Keratinocyte (primary cell): ENCODE data around the gene ZBTB17. TPM values are rescaled to one million over a fixed set of nuclear protein-coding genes. Genes with fewer than 3 reads are reported as not detected.
"Not testable (repeated sequence)": the region's sequence is repeated elsewhere in the genome, so short reads cannot be mapped to it uniquely, and the experiment has no call there.

ENCODE experiments used
- DNase-seq: peaks from one replicate; pipeline ENCODE4 v3.0.0-alpha.2; 2011; ENCODE audit warnings: low read depth, missing footprints, low spot score
- FAIRE-seq: peaks from 2 replicates; lab custom pipeline; 2011; peaks lifted over from hg19 to GRCh38; lab: Jason Lieb, UNC
- H2AFZ ChIP-seq: 2 replicates; pipeline ENCODE4 v1.6.0; 2012; ENCODE audit warnings: low read length, control low read depth, inconsistent platforms; ENCODE audit not compliant: control insufficient read depth
- H3K27ac ChIP-seq: 2 replicates; pipeline ENCODE4 v1.5.1; 2011; ENCODE audit warnings: low read length; ENCODE audit not compliant: control insufficient read depth, insufficient read depth
- H3K27me3 ChIP-seq: 3 replicates; pipeline ENCODE4 v1.6.0; 2011; ENCODE audit warnings: low read length; ENCODE audit not compliant: control insufficient read depth, insufficient read depth; ENCODE audit errors: extremely low read depth
- H3K36me3 ChIP-seq, 2 experiments: 2 replicates in 1 of 2; 3 replicates in 1 of 2; pipeline ENCODE4 v1.5.1; 2011; ENCODE audit warnings: low read length in 2 of 2, mild to moderate bottlenecking in 1 of 2; ENCODE audit not compliant: control insufficient read depth in 2 of 2, insufficient read depth in 2 of 2; ENCODE audit errors: extremely low read depth in 1 of 2
- H3K4me1 ChIP-seq: 3 replicates; pipeline ENCODE4 v1.5.1; 2011; ENCODE audit warnings: low read length; ENCODE audit not compliant: control insufficient read depth, insufficient read depth; ENCODE audit errors: extremely low read depth
- H3K4me2 ChIP-seq: 3 replicates; pipeline ENCODE4 v1.6.0; 2011; ENCODE audit warnings: low read depth, low read length; ENCODE audit not compliant: control insufficient read depth, insufficient read depth; ENCODE audit errors: extremely low read depth
- H3K4me3 ChIP-seq, 3 experiments: fragments of 200-600 bp in 1 of 3; sonication (generic) in 1 of 3; 2 replicates in 2 of 3; 3 replicates in 1 of 3; pipeline ENCODE4 v1.5.1; 2011 to 2016; ENCODE audit warnings: low read length in 3 of 3, mild to moderate bottlenecking in 3 of 3, control low read depth in 2 of 3, inconsistent platforms in 1 of 3, low read depth in 1 of 3, mixed read lengths in 1 of 3, mixed run types in 1 of 3, moderate library complexity in 1 of 3; ENCODE audit not compliant: control insufficient read depth in 2 of 3, insufficient read depth in 2 of 3; ENCODE audit errors: extremely low read depth in 1 of 3
- H3K79me2 ChIP-seq: 2 replicates; pipeline ENCODE4 v1.6.0; 2012; ENCODE audit warnings: low read length; ENCODE audit not compliant: control insufficient read depth, insufficient read depth
- H3K9ac ChIP-seq: 3 replicates; pipeline ENCODE4 v1.6.0; 2011; ENCODE audit warnings: low read length; ENCODE audit not compliant: control insufficient read depth, insufficient read depth; ENCODE audit errors: extremely low read depth
- H3K9me1 ChIP-seq: 3 replicates; pipeline ENCODE4 v1.6.0; 2011; ENCODE audit warnings: low read length; ENCODE audit not compliant: control insufficient read depth, insufficient read depth; ENCODE audit errors: extremely low read depth
- H3K9me3 ChIP-seq: 2 replicates; pipeline ENCODE4 v1.5.1; 2012; ENCODE audit warnings: low read depth, low read length; ENCODE audit not compliant: control insufficient read depth
- H4K20me1 ChIP-seq: 3 replicates; pipeline ENCODE4 v1.6.0; 2011; ENCODE audit warnings: low read length; ENCODE audit not compliant: control insufficient read depth, insufficient read depth; ENCODE audit errors: extremely low read depth
- EZH2 ChIP-seq: IDR thresholded peaks from one replicate; pipeline ENCODE4 v1.6.1; 2012; ENCODE audit warnings: inconsistent platforms, mild to moderate bottlenecking, low read length, moderate library complexity
- dilution Hi-C: fragments of 300-500 bp; cut with MboI; formaldehyde crosslinking; loops from one replicate; pipeline ENCODE4 v1.7.0; 2020; ENCODE audit warnings: low sequenced_read_pairs; ENCODE audit not compliant: extremely low pct_ligation_motif_present
- polyA plus RNA-seq, 5 experiments: library from polyadenylated mRNA; depleted of rRNA in 3 of 5; stranded (reverse) in 3 of 5; stranded (forward) in 1 of 5; unstranded in 1 of 5; fragments of >200 nt; gene quantifications; 1 replicate in 1 of 5; 2 replicates in 3 of 5; 3 replicates in 1 of 5; pipeline versions ENCODE4 v1.2.1 to v1.2.3, GENCODE V29; 2011 to 2012; ENCODE audit warnings: missing spikeins in 2 of 5, low read depth in 1 of 5, low replicate concordance in 1 of 5
- TF ChIP-seq, protein P1 (sequence below), 3 experiments: IDR thresholded peaks in 1 of 3; conservative IDR thresholded peaks in 1 of 3; optimal IDR thresholded peaks in 1 of 3; 2 replicates in 2 of 3; 3 replicates in 1 of 3; pipeline versions ENCODE3 to v1.5.1; 2011; ENCODE audit warnings: low read length in 3 of 3, mild to moderate bottlenecking in 3 of 3, moderate library complexity in 2 of 3, control low read depth in 1 of 3, inconsistent platforms in 1 of 3; ENCODE audit not compliant: insufficient read depth in 2 of 3; ENCODE audit errors: extremely low read depth in 1 of 3

Gene ZBTB17
- polyA plus RNA-seq, 1 donor (not counting 4 experiments of a cell fraction or from before 2014, with no cell fraction given), result 18.4 TPM

DNA sequence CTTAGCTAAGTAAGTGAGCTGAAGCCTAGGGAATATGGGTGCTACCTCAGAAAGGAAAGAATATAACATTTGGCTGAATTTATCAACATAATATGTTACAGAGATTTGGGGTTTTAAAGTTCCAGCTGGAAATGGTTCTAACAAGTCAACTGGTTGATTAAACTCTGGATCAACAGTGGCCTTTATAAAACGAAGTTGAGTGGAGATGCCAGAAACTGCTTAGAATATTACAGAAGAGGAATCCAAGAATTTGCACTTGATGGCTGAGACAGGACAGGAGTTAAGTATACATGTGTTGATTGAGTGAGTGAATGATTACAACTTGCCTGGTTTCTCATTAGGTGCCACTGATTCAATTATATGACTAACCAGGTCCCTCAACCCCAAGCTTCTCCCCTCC is 7.4 kb upstream of the ZBTB17 start:
- Histone ChIP-seq H3K9ac (no peak overlapping the region), H3K9me1 (no peaks in the 10 kb centered on the region), H3K9me3 (peaks cover 3% of the 10 kb centered on the region), H3K79me2 (no peaks in the 10 kb centered on the region), H3K36me3 (no peaks in the 10 kb centered on the region), H3K27me3 (no peaks in the 10 kb centered on the region), H2AFZ (no peak overlapping the region), H4K20me1 (no peaks in the 10 kb centered on the region), H3K4me3 (no peak overlapping the region), H3K4me2 (no peak overlapping the region), H3K4me1 (peaks cover 2% of the 10 kb centered on the region), H3K27ac (no peak overlapping the region)
- TF ChIP-seq, protein P1, sequence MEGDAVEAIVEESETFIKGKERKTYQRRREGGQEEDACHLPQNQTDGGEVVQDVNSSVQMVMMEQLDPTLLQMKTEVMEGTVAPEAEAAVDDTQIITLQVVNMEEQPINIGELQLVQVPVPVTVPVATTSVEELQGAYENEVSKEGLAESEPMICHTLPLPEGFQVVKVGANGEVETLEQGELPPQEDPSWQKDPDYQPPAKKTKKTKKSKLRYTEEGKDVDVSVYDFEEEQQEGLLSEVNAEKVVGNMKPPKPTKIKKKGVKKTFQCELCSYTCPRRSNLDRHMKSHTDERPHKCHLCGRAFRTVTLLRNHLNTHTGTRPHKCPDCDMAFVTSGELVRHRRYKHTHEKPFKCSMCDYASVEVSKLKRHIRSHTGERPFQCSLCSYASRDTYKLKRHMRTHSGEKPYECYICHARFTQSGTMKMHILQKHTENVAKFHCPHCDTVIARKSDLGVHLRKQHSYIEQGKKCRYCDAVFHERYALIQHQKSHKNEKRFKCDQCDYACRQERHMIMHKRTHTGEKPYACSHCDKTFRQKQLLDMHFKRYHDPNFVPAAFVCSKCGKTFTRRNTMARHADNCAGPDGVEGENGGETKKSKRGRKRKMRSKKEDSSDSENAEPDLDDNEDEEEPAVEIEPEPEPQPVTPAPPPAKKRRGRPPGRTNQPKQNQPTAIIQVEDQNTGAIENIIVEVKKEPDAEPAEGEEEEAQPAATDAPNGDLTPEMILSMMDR (optimal IDR thresholded peaks at IDR 0.05 in 1 of 3, IDR thresholded peaks at IDR 0.05 in 1 of 3, conservative IDR thresholded peaks at IDR 0.05 in 1 of 3; ENCODE audit: extremely low read depth in 1 of 3, insufficient read depth in 2 of 3, low read length in 3 of 3), result no peak
- TF ChIP-seq EZH2, result no peak
- dilution Hi-C loops, result no loop called here
- DNase-seq (no peak), FAIRE-seq (no peak)

DNA sequence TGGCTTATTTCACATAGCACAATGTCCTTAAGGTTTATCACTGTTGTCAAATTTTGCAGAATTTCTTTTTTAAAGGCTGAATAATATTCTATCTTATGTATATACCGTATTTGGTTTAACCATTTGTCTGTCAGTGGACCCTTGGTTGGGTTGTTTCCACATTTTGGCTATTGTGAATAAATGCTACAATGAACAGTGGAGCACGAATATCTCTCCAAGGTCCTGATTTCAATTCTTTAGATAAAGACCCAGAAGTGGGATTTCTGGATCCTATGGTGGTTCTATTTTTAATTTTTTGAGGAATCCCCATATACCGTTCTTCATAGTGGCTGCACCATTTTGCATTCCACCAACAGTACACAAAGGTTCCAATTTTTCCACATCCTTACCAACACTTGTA is 5.8 kb upstream of the ZBTB17 start:
- Histone ChIP-seq H3K27ac (no peak overlapping the region), H3K27me3 (no peaks in the 10 kb centered on the region), H3K4me3 (no peak overlapping the region), H3K9me3 (peaks cover 3% of the 10 kb centered on the region), H3K9me1 (no peaks in the 10 kb centered on the region), H2AFZ (no peak overlapping the region), H3K4me1 (peaks cover 2% of the 10 kb centered on the region), H4K20me1 (no peaks in the 10 kb centered on the region), H3K9ac (no peak overlapping the region), H3K36me3 (no peaks in the 10 kb centered on the region), H3K4me2 (no peak overlapping the region), H3K79me2 (no peaks in the 10 kb centered on the region)
- TF ChIP-seq, protein P1 (optimal IDR thresholded peaks at IDR 0.05 in 1 of 3, IDR thresholded peaks at IDR 0.05 in 1 of 3, conservative IDR thresholded peaks at IDR 0.05 in 1 of 3; ENCODE audit: extremely low read depth in 1 of 3, insufficient read depth in 2 of 3, low read length in 3 of 3), result no peak
- no peak for TF ChIP-seq EZH2
- no peak for DNase-seq
- dilution Hi-C loops, result no loop called here
- no peak for FAIRE-seq

DNA sequence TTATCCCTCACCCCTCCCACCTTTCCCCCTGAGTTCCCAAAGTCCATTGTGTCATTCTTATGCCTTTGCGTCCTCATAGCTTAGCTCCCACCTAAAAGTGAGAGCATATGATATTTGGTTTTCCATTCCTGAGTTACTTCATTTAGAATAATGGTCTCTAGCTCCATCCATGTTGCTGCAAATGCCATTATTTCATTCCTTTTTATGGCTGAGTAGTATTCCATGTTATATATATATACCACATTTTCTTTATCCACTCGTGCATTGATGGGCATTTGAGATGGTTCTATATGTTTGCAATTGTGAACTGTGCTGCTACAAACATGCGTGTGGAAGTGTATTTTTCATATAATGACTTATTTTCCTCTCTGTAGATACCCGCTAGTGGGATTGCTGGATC is 2.0 kb upstream of the ZBTB17 start:
- H2AFZ ChIP-seq, H4K20me1 ChIP-seq, H3K36me3 ChIP-seq, H3K27me3 ChIP-seq, H3K4me1 ChIP-seq, H3K9ac ChIP-seq, dilution Hi-C loops, DNase-seq, FAIRE-seq, H3K4me2 ChIP-seq, H3K4me3 ChIP-seq, H3K27ac ChIP-seq, H3K9me3 ChIP-seq, H3K9me1 ChIP-seq: not testable (repeated sequence)
- peaks cover 24% of the 10 kb centered on the region for H3K79me2 ChIP-seq
